ENCODE data around the gene HSPA12B.

GRCh38 chr20:3696200-3696599, 36.3 kb upstream of the HSPA12B start:
- TF ChIP-seq TCF7L2 (IDR thresholded peaks at IDR 0.05; ENCODE audit: borderline replicate concordance, low read depth, low read length) (no peak), ZNF19 (tag by site-specific recombination; IDR thresholded peaks at IDR 0.05; ENCODE audit: low read depth) (no peak), ZBTB20 (tag by site-specific recombination; IDR thresholded peaks at IDR 0.05) (no peak), CTCF (tag by site-specific recombination; IDR thresholded peaks at IDR 0.05) (no peak), ZNF707 (tag by site-specific recombination; IDR thresholded peaks at IDR 0.05) (no peak), ZNF561 (tag by site-specific recombination; IDR thresholded peaks at IDR 0.05; ENCODE audit: borderline replicate concordance) (no peak), ZBTB7A (tag by site-specific recombination; IDR thresholded peaks at IDR 0.05; ENCODE audit: low read depth) (no peak), ZNF549 (tag by site-specific recombination; IDR thresholded peaks at IDR 0.05) (no peak), ZFHX2 (tag by site-specific recombination; conservative IDR thresholded peaks at IDR 0.05) (no peak), ZNF530 (tag by site-specific recombination; IDR thresholded peaks at IDR 0.05; ENCODE audit: low read depth) (no peak)
